ENCODE measurements around the gene ZBTB49. TPM values are rescaled to one million over a fixed set of nuclear protein-coding genes. Genes with fewer than 3 reads are reported as not detected.
A peak's percentile ranks its signal among the peaks of the same experiment; 100 is the strongest.

Gene ZBTB49
- total and polyA plus RNA-seq, 2 of the 13 experiments (the other 11 are each of a cell fraction or from before 2014, with no cell fraction given) = 3.3 to 4.3 TPM

- TF ChIP-seq, protein P1, sequence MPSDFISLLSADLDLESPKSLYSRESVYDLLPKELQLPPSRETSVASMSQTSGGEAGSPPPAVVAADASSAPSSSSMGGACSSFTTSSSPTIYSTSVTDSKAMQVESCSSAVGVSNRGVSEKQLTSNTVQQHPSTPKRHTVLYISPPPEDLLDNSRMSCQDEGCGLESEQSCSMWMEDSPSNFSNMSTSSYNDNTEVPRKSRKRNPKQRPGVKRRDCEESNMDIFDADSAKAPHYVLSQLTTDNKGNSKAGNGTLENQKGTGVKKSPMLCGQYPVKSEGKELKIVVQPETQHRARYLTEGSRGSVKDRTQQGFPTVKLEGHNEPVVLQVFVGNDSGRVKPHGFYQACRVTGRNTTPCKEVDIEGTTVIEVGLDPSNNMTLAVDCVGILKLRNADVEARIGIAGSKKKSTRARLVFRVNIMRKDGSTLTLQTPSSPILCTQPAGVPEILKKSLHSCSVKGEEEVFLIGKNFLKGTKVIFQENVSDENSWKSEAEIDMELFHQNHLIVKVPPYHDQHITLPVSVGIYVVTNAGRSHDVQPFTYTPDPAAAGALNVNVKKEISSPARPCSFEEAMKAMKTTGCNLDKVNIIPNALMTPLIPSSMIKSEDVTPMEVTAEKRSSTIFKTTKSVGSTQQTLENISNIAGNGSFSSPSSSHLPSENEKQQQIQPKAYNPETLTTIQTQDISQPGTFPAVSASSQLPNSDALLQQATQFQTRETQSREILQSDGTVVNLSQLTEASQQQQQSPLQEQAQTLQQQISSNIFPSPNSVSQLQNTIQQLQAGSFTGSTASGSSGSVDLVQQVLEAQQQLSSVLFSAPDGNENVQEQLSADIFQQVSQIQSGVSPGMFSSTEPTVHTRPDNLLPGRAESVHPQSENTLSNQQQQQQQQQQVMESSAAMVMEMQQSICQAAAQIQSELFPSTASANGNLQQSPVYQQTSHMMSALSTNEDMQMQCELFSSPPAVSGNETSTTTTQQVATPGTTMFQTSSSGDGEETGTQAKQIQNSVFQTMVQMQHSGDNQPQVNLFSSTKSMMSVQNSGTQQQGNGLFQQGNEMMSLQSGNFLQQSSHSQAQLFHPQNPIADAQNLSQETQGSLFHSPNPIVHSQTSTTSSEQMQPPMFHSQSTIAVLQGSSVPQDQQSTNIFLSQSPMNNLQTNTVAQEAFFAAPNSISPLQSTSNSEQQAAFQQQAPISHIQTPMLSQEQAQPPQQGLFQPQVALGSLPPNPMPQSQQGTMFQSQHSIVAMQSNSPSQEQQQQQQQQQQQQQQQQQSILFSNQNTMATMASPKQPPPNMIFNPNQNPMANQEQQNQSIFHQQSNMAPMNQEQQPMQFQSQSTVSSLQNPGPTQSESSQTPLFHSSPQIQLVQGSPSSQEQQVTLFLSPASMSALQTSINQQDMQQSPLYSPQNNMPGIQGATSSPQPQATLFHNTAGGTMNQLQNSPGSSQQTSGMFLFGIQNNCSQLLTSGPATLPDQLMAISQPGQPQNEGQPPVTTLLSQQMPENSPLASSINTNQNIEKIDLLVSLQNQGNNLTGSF (CRISPR knock-in tag; IDR thresholded peaks at IDR 0.05) = no peak
- TF ChIP-seq ZBTB20 (CRISPR knock-in tag; IDR thresholded peaks at IDR 0.05; ENCODE audit: borderline replicate concordance, low read depth) (0 out of 2 replicates have a peak, but pooled peaks have one; percentile 48), HOMEZ (CRISPR knock-in tag; IDR thresholded peaks at IDR 0.05; ENCODE audit: low read depth) (peak; percentile 84), FOXK1 (CRISPR knock-in tag; IDR thresholded peaks at IDR 0.05; ENCODE audit: borderline replicate concordance, low read depth) (peak; percentile 32; the same call in 1 of the 2 replicates), ZFP36L1 (CRISPR knock-in tag; IDR thresholded peaks at IDR 0.05) (0 out of 2 replicates have a peak, but pooled peaks have one; percentile 48), KLF12 (CRISPR knock-in tag; IDR thresholded peaks at IDR 0.05; ENCODE audit: borderline replicate concordance) (0 out of 2 replicates have a peak, but pooled peaks have one; percentile 61), ATF1 (CRISPR knock-in tag; IDR thresholded peaks at IDR 0.05) (peak; percentile 65; the same call in 1 of the 2 replicates), ZFP90 (CRISPR knock-in tag; IDR thresholded peaks at IDR 0.05; ENCODE audit: borderline replicate concordance) (peak; percentile 55; the same call in 1 of the 2 replicates), ZNF780A (CRISPR knock-in tag; IDR thresholded peaks at IDR 0.05) (no peak), HOXA5 (CRISPR knock-in tag; IDR thresholded peaks at IDR 0.05) (peak; percentile 78; the same call in 1 of the 2 replicates), TCF7L2 (IDR thresholded peaks at IDR 0.05; ENCODE audit: low read depth, low read length) (peak; percentile 67; the same call in 1 of the 2 replicates)
- TF ChIP-seq, protein P2, sequence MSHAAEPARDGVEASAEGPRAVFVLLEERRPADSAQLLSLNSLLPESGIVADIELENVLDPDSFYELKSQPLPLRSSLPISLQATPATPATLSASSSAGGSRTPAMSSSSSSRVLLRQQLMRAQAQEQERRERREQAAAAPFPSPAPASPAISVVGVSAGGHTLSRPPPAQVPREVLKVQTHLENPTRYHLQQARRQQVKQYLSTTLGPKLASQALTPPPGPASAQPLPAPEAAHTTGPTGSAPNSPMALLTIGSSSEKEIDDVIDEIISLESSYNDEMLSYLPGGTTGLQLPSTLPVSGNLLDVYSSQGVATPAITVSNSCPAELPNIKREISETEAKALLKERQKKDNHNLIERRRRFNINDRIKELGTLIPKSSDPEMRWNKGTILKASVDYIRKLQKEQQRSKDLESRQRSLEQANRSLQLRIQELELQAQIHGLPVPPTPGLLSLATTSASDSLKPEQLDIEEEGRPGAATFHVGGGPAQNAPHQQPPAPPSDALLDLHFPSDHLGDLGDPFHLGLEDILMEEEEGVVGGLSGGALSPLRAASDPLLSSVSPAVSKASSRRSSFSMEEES (CRISPR knock-in tag; IDR thresholded peaks at IDR 0.05) = peak; percentile 69
- TF ChIP-seq, protein P3, sequence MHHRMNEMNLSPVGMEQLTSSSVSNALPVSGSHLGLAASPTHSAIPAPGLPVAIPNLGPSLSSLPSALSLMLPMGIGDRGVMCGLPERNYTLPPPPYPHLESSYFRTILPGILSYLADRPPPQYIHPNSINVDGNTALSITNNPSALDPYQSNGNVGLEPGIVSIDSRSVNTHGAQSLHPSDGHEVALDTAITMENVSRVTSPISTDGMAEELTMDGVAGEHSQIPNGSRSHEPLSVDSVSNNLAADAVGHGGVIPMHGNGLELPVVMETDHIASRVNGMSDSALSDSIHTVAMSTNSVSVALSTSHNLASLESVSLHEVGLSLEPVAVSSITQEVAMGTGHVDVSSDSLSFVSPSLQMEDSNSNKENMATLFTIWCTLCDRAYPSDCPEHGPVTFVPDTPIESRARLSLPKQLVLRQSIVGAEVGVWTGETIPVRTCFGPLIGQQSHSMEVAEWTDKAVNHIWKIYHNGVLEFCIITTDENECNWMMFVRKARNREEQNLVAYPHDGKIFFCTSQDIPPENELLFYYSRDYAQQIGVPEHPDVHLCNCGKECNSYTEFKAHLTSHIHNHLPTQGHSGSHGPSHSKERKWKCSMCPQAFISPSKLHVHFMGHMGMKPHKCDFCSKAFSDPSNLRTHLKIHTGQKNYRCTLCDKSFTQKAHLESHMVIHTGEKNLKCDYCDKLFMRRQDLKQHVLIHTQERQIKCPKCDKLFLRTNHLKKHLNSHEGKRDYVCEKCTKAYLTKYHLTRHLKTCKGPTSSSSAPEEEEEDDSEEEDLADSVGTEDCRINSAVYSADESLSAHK (CRISPR knock-in tag; IDR thresholded peaks at IDR 0.05; ENCODE audit: borderline replicate concordance) = no peak
- TF ChIP-seq, protein P4, sequence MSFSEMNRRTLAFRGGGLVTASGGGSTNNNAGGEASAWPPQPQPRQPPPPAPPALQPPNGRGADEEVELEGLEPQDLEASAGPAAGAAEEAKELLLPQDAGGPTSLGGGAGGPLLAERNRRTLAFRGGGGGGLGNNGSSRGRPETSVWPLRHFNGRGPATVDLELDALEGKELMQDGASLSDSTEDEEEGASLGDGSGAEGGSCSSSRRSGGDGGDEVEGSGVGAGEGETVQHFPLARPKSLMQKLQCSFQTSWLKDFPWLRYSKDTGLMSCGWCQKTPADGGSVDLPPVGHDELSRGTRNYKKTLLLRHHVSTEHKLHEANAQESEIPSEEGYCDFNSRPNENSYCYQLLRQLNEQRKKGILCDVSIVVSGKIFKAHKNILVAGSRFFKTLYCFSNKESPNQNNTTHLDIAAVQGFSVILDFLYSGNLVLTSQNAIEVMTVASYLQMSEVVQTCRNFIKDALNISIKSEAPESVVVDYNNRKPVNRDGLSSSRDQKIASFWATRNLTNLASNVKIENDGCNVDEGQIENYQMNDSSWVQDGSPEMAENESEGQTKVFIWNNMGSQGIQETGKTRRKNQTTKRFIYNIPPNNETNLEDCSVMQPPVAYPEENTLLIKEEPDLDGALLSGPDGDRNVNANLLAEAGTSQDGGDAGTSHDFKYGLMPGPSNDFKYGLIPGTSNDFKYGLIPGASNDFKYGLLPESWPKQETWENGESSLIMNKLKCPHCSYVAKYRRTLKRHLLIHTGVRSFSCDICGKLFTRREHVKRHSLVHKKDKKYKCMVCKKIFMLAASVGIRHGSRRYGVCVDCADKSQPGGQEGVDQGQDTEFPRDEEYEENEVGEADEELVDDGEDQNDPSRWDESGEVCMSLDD (CRISPR knock-in tag; IDR thresholded peaks at IDR 0.05; ENCODE audit: borderline replicate concordance) = peak; percentile 94
These were observed 30.5 kb upstream of the ZBTB49 start (continued) for GRCh38 chr4:4259484-4260100.
